Measurements from ENCODE around the gene DMXL1. TPM values are rescaled to one million over a fixed set of nuclear protein-coding genes. Genes with fewer than 3 reads are reported as not detected.

The DMXL1 gene
- total and polyA plus RNA-seq, 8 donors: 9.9 to 30.5 (median 23.5) TPM

GRCh38 chr5:119291056-119291455, 220.2 kb downstream of the DMXL1 start:
- FAIRE-seq (no peak), DNase-seq (no peak), ATAC-seq (peak in 3 of 4 donors; percentile 29 to 73 (median 46))
- Histone ChIP-seq H3K4me3 (peak overlapping the region in 1 of 4 donors; percentile 10), H3K27me3 (no peaks in the 10 kb centered on the region), H3K4me1 (peaks cover 28 to 50% (median 33%) of the 10 kb centered on the region in 3 donors), H3K9me3 (no peaks in the 10 kb centered on the region), H3K36me3 (no peaks in the 10 kb centered on the region), H3K27ac (peak overlapping the region in 1 of 4 donors; percentile 84)
- intact Hi-C loops (cut with DNase I): no loop called here
- no peak for TF ChIP-seq CTCF (IDR thresholded peaks at IDR 0.05)
- 39% methylated on average over 5 of the region's 5 CpGs for WGBS, 2 donors

- no peaks in the 10 kb centered on the region for H3K9me3 ChIP-seq
- no peak for TF ChIP-seq CTCF (IDR thresholded peaks at IDR 0.05)
- no peak for DNase-seq
- FAIRE-seq: no peak
- no peaks in the 10 kb centered on the region for H3K36me3 ChIP-seq
- H3K27ac ChIP-seq: peak overlapping the region in 1 of 4 donors; percentile 84
- no peak overlapping the region for H3K4me3 ChIP-seq
- WGBS, 2 donors: 35 to 45% methylated on average over 3 of the region's 3 CpGs
- H3K27me3 ChIP-seq: no peaks in the 10 kb centered on the region
- peak in 1 of 4 donors; percentile 9 for ATAC-seq
- H3K4me1 ChIP-seq: peaks cover 28 to 50% (median 33%) of the 10 kb centered on the region in 3 donors
- intact Hi-C loops (cut with DNase I): no loop called here
Measured at GRCh38 chr5:119291877-119292276, 221.0 kb downstream of the DMXL1 start.

GRCh38 chr5:119292701-119293515, 222.0 kb downstream of the DMXL1 start:
- no peak for DNase-seq

GRCh38 chr5:119293516-119293829, 222.6 kb downstream of the DMXL1 start:
- Histone ChIP-seq H3K27ac (no peak overlapping the region), H3K36me3 (no peaks in the 10 kb centered on the region), H3K4me1 (peaks cover 17 to 40% (median 21%) of the 10 kb centered on the region in 3 donors), H3K4me3 (no peak overlapping the region), H3K9me3 (no peaks in the 10 kb centered on the region), H3K27me3 (no peaks in the 10 kb centered on the region)
- FAIRE-seq (no peak), ATAC-seq (no peak), DNase-seq (no peak)
- no peak for TF ChIP-seq CTCF (IDR thresholded peaks at IDR 0.05)
- intact Hi-C loops (cut with DNase I): no loop called here
- 89 to 95% methylated on average over 2 of the region's 2 CpGs for WGBS, 2 donors

More at GRCh38 chr5:119292701-119293515, 222.0 kb downstream of the DMXL1 start:
- peaks cover 22 to 44% (median 26%) of the 10 kb centered on the region in 3 donors for H3K4me1 ChIP-seq
- no peak overlapping the region for H3K27ac ChIP-seq
- TF ChIP-seq CTCF (IDR thresholded peaks at IDR 0.05): no peak
- FAIRE-seq: no peak
- intact Hi-C loops (cut with DNase I): no loop called here
- H3K4me3 ChIP-seq: no peak overlapping the region
- H3K27me3 ChIP-seq: no peaks in the 10 kb centered on the region
- no peaks in the 10 kb centered on the region for H3K36me3 ChIP-seq
- H3K9me3 ChIP-seq: no peaks in the 10 kb centered on the region
- no peak for ATAC-seq
- 89 to 90% methylated on average over 3 of the region's 3 CpGs for WGBS, 2 donors

Small RNAs within 50 kb of the gene (microRNA-seq; reads per million reads assigned to microRNA genes)
- gene MIR5706: 0 to 0.39 reads per million in 2 donors

Other genes with a start within 250 kb of the DMXL1 start
- 1 to 10 TPM; 4.1 to 6.9 (median 4.7) TPM for gene DTWD2, start 82.5 kb upstream of the DMXL1 start, total RNA-seq
- 1 to 10 TPM; 1.8 to 1.9 TPM for gene DTWD2, start 82.5 kb upstream of the DMXL1 start, polyA plus RNA-seq